Activated T-cell treated with anti-CD3 and anti-CD28 coated beads for 1 hour (primary cell): ENCODE measurements around the gene CREG2.
"Not testable (repeated sequence)": the region's sequence is repeated elsewhere in the genome, so short reads cannot be mapped to it uniquely, and the experiment has no call there.

Experiments used
- DNase-seq: peaks from one replicate; pipeline ENCODE4 v3.0.0-alpha.2; 2020; ENCODE audit warnings: low read depth

CREG2 gene

GRCh38 chr2:101372792-101373191 lies 14.5 kb downstream of the CREG2 start:
- DNase-seq = no peak

- no peak for DNase-seq
Measured at GRCh38 chr2:101371636-101372035, 15.7 kb downstream of the CREG2 start.

GRCh38 chr2:101369100-101369499 lies 18.2 kb downstream of the CREG2 start:
- no peak for DNase-seq

- no peak for DNase-seq
Measured at GRCh38 chr2:101368376-101368775, 18.9 kb downstream of the CREG2 start.

- no peak for DNase-seq
Measured at GRCh38 chr2:101367508-101367907, 19.8 kb downstream of the CREG2 start.

- no peak for DNase-seq
Measured at GRCh38 chr2:101364878-101365277, 22.4 kb downstream of the CREG2 start.

GRCh38 chr2:101362777-101363176 lies 24.5 kb downstream of the CREG2 start:
- no peak for DNase-seq

- DNase-seq = no peak
Measured at GRCh38 chr2:101362316-101362715, 25.0 kb downstream of the CREG2 start.

- DNase-seq = no peak
Measured at GRCh38 chr2:101361522-101361921, 25.8 kb downstream of the CREG2 start.

- DNase-seq = no peak
Measured at GRCh38 chr2:101361121-101361520, 26.2 kb downstream of the CREG2 start.

GRCh38 chr2:101360232-101360631 lies 27.1 kb downstream of the CREG2 start:
- DNase-seq = no peak

- DNase-seq = no peak
Measured at GRCh38 chr2:101359410-101359954, 27.8 kb downstream of the CREG2 start.

- DNase-seq = no peak
Measured at GRCh38 chr2:101357376-101357775, 29.9 kb downstream of the CREG2 start.

GRCh38 chr2:101356521-101356920 lies 30.8 kb downstream of the CREG2 start:
- DNase-seq = no peak

- no peak for DNase-seq
Measured at GRCh38 chr2:101356055-101356454, 31.2 kb downstream of the CREG2 start.

GRCh38 chr2:101355401-101356054 lies 31.8 kb downstream of the CREG2 start:
- DNase-seq = no peak

- DNase-seq = no peak
Measured at GRCh38 chr2:101354420-101355311, 32.6 kb downstream of the CREG2 start.

- not testable (repeated sequence) for DNase-seq
Measured at GRCh38 chr2:101352631-101353030, 34.7 kb downstream of the CREG2 start.

- no peak for DNase-seq
Measured at GRCh38 chr2:101351207-101351606, 36.1 kb downstream of the CREG2 start.

- DNase-seq = no peak
Measured at GRCh38 chr2:101349893-101350662, 37.2 kb downstream of the CREG2 start.

- no peak for DNase-seq
Measured at GRCh38 chr2:101348883-101349282, 38.4 kb downstream of the CREG2 start.

- no peak for DNase-seq
Measured at GRCh38 chr2:101346909-101347308, 40.4 kb downstream of the CREG2 start.
